Activated CD8-positive, alpha-beta memory T cell treated with anti-CD3 and anti-CD28 coated beads for 1 hour (primary cell): ENCODE results near the gene WFDC10A.
"Not testable (repeated sequence)": the region's sequence is repeated elsewhere in the genome, so short reads cannot be mapped to it uniquely, and the experiment has no call there.

Experiments used
- DNase-seq, 2 donors: peaks; one replicate each; pipeline ENCODE4 v3.0.0-alpha.2; 2020; ENCODE audit warnings: low read depth in 1 of 2; ENCODE audit errors: extremely low read depth in 1 of 2

The WFDC10A gene

DNA sequence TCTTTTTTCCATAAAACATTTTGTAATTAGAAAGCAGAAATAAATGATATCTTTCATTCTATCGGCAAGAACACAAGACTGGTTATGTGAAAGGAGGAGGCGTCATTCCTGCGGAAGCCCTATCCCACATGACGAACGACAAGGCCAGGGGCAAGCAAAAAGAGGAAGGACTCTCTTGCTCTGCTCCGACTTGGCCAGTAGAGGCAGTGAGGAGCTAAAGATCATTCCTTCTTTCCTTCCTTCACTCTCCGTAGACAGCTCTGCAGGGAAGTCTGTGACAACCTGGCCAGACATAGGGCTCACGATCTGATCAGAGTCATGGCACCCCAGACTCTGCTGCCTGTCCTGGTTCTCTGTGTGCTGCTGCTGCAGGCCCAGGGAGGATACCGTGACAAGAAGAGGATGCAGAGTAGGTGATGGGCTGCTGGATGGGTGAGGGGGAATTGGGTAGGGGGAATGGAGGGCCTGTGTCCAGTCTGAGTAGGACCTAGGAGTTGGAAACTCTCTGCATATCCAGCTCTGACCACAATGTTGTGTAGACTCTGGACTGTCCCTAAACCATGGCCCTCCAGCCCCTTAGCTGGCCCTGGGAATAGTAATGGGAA, at the start of gene WFDC10A:
TSS of gene WFDC10A (plus strand) at position 244 of the 605 bp plus-strand sequence. CDS start at position 319, 75 bp downstream.
- DNase-seq, result no peak

DNA sequence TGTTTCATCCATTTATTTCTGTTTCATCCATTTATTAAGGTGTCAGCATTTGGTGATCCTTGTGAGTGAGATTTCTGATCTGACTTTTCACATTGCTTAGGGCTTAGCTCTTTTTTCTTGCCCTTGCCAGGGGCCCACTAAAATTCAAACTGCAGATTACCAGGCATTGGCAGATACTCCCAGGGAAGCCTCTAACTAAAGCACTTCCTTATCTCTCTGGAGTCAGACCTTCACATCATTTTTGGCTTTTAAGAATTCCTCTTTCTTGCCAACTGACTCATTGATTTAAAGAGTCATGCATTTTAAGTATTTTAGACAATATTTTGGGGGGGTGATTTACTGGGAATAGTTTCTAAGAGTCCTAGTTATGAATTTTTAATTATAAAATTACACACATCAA, 47.8 kb upstream of the WFDC10A start:
- no peak for DNase-seq

DNA sequence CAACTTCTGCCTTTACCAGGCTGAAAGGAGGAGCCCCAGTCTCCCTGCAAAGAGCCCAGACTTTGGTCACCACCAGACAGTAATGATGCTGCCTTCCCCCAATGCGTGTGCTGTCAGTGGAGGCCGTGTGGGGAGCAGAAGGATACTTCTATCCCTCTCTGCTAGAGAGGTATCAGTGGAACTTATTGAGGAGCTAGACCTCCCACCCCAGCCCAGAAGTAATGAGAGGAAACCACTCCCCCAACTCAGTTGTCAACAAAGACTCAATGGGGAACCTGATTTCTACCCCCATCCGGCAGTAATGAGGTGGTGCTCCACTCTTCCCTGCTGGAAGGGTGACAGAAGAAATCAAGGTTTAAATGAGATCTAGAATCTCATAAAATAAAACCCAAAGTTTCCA, 46.0 kb upstream of the WFDC10A start:
- no peak for DNase-seq

DNA sequence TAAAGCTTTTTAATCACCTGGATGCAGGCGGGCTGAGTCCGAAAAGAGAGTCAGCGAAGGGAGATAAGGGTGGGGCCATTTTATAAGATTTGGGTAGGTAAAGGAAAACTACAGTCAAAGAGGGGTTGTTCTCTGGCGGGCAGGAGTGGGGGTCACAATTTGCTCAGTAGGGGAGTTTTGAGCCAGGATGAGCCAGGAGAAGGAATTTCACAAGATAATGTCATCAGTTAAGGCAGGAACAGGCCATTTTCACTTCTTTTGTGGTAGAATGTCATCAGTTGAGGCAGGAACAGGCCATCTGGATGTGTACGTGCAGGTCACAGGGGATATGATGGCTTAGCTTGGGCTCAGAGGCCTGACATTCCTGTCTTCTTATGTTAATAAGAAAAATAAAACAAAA, 45.2 kb upstream of the WFDC10A start:
- DNase-seq, result not testable (repeated sequence)

DNA sequence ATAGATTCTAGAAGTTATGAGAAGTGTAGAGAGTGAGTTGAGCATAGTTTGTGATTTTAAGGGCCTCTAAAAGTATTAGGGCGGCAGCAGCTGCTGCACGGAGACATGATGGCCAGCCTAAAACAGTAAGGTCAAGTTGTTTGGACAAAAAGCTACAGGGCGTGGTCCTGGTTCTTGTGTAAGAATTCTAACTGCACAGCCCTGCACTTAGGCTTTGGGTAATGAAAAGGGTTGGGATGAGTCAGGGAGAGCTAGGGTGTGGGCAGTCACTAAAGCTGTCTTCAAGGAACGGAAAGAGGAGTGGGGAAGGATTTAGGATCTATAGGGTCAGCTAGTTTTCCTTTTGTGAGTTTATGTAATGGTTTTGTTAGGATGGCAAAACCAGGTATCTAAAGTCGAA, 43.6 kb upstream of the WFDC10A start:
- DNase-seq, result not testable (repeated sequence)

DNA sequence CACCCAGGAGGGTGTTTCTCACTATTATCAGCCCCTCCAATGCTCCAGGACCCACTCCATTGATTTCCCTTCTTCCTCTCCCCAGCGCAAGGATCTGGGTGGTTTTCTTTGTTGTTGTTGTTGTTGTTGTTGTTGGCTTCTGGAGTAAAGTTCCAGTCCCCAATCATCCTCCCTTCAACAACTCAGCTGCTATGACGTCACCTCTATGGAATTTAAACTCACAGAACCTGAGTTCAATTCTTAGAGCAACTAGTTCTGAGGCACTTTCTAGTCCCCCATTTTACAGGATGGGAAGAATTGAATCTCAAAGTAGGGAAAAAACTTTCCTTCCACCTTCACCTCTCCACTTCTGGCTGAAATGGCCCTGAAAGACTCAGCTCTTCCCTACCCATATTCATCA, 40.7 kb upstream of the WFDC10A start:
- DNase-seq, result no peak

DNA sequence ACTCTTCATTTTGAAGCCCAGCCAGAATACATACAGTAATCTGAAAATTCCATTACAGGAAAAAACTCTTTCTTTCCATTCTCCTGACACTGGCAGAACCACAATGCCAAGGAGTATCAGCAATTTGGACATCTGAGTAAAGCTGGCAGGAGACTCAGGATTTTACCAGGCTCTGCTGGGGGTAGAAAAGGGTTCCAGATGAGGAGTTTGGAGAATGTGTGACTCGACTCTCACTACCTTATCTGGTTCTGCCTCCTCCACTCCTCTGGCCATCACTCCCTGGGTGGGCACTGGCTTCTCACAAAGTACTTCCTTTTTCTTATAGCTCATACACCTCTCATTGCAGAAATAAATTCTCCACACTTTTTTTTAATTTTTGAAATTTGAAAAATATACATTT, 39.8 kb upstream of the WFDC10A start:
- DNase-seq, result no peak

DNA sequence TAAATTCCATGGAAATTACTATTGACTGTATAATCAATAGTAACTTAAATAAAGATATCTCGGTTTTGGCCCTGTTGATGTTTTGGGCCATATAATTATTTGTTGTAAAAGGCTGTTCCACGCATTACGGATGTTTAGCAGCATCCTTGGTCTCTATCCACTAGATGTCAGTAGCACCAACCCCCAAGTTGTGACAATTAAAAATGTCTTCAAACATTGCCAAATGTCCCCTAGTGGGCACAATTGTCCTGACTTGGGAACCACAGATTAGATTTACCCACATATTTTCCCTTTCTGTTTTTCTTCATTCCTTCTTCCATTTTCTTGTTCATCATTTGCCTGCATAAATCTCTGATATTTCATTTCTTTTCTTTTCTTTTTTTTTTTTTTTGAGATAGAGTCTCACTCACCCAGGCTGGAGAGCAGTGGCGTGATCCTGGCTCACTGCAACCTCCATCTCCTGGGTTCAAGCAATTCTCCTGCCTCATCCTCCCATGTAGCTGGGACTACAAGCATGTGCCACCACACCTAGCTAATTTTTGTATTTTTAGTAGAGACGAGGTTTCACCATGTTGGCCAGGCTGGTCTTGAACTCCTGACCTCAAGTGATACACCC, 36.9 kb upstream of the WFDC10A start:
- no peak for DNase-seq

DNA sequence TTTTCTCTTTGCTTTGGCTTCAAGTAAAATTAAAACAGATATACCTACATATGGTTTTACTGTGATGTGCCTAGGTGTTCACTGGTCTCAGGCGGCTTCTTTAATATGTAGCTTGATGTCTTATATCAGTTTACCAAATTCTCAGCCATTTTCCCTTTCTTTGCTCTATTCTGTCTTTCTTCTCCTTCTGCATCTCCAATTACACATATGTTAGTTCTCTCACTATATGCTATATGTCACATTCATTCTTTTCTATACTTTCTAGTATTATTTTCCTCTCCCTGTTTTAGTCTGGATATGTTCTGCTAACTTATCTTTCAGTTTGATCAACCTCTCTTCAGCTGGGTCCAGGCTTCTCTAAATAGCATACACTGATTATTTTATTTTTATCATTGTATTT, 36.0 kb upstream of the WFDC10A start:
- no peak for DNase-seq

DNA sequence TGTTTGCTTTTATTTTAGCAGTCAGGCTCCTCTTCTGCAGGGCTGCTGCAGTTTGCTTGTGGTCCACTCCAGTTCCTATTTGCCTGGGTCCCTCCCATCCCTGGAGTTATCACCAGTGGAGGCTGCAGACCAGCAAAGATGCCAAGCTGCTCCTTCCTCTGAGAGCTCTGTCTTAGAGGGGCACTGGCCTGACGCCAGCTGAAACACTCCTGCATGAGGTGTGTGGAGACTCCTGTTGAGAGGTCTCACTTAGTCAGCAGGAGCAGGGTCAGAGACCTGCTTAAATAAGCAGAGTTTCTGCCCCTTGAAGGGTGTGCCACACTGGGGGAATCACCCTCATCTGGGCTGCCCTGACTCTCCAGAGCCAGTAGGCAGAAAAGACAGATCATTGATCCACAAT, 34.3 kb upstream of the WFDC10A start:
- no peak for DNase-seq

DNA sequence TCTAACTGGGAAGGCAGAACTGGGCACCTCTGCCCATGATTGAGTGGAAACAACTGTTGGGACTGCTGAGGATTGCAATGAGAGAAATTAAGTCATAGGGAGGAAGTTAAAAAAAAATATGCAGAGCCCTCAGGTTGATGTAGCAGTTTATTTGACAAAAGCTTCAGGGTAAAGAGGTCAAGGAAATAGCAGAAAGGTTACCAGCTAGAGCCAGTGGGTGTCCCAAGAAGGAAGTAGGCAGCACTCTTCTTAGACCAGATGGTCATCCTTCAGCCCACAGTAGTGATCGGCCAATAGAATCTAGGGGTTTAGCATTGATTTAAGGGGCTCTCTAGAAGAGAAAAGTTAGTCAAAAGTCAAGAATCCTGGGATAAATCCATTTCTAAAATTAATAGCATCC, 21.7 kb upstream of the WFDC10A start:
- no peak for DNase-seq

DNA sequence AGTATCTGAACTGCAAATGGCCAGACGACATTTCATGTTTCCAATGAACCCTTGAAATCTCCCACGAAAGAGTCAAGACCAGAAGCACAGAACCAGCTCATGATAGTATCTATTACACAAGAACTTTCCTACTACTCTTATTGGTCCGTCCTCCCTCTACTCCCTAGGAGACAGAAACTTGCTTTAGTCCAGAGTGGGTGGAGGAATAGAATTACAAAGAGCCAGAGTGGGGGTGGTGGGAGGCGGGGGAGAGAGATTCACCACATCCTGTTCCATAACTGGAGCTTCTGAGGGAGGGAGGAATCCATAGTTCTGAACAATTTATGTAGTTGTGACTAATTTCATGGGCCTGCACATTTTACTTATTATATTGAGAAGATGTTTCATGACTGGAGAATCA, 18.5 kb upstream of the WFDC10A start:
- DNase-seq, result no peak

DNA sequence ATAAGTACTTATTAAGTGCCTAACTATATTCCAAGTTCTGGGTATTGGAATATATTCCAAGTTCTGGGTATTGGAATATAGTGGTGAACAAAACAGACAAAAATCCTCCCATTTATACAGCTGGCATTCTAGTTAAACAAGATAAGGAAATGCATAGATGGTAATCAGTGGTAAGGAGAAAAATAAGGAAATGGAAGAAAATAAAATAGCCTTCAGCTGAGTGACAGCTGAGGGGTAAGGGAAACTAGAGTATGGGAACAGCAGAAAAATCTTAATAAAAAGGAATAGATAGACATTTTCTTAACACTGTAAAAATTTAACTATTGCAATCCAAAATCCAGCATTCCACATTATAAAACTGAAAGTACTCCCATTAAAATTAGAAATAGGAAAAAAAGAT, 17.2 kb upstream of the WFDC10A start:
- no peak for DNase-seq

DNA sequence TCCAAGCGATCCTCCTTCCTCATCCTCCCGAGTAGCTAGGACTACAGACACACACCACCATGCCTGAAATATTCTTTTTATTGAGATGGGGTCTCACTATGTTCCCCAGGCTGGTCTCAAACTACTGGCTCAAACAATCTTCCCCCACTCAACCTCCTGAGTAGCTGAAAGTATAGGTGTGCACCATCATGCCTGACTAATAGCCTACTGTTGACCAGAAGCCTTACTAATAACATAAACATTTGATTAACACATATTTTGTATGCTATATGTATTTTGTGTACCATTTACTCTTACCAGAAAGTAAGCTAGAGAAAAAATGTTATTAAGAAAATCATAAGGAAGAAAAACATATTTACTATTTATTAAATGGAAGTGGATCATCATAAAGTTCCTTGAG, 11.9 kb upstream of the WFDC10A start:
- no peak for DNase-seq

DNA sequence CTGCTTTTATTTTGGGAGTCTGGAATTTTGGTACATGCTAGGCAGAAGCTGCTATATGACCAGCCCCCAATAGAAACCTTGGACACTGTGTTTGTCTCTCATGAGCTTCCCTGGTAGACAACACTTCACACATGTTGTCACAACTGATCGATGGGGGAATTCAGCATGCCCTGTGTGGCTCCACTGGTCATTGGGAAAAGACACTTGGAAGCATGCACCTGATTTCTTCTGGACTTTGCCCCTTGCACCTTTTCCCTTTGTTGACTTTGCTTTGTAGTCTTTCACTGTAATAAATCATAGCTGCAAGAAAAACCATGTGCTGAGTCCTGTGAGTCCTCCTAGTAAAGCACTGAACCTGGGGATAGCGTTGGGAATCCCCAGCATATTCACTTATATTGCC, 7.9 kb upstream of the WFDC10A start:
- no peak for DNase-seq

DNA sequence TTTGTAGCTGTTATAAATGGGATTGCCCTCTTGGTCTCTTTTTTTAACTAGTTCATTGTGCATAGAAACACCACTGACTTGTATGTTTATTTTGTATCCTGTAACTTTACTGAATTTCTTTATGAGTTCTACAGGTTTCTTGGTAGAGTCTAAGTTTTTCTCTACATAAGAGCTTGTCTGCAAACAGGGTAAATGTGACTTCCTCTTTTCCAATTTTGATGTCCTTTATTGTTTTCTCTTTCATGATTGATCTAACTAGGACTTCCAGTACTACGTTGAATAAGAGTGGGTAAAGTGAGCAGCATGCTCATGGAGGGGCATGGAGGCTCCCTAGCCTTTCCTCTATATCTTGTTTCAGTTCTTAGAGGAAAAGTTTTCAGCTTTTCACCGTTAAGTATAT, 3.0 kb upstream of the WFDC10A start:
- no peak for DNase-seq

DNA sequence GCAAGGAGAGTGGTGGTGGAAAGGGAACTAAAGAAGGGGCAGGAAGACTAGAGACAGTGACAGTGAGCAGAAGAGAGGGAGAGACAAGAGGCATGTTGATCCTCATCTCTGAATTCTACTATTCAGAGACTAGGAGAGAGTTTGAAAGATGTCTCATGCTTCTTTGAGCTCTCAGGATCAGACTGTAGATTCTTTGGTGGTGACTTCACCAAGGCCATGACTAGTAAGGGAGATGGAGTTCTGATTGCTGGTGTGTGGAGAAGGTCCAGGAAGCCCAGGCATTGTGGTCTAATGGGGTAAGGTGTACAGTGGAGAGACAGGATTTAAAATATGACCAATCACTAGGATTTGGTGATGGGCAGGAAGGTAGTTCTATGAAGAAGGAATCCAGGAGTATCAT, 832 bp downstream of the WFDC10A start:
- DNase-seq, result no peak

DNA sequence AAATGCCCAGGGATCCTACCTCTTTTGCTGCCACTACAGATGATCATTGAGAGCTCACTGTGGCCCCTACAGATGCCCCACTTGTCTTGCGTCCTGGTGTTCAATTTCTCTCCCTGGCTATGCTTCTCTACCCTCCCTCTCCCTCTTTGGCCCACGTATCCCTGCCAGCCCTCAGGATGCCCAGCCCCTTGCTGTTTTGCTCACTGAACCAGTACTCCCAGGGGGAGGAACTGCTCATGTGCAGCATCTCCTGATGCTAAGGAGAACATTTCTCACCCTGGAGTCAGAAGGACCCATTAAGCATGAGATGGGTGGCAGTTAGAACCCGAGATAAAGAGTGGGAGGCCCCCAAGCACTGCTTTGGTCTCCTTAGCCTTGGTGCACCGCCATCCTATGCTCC, 1.6 kb downstream of the WFDC10A start, which contains the start of gene WFDC9:
TSS of gene WFDC9 (minus strand) at position 101 of the 400 bp plus-strand sequence. CDS start 21,103 bp downstream, outside the sequence.
- DNase-seq, result no peak

DNA sequence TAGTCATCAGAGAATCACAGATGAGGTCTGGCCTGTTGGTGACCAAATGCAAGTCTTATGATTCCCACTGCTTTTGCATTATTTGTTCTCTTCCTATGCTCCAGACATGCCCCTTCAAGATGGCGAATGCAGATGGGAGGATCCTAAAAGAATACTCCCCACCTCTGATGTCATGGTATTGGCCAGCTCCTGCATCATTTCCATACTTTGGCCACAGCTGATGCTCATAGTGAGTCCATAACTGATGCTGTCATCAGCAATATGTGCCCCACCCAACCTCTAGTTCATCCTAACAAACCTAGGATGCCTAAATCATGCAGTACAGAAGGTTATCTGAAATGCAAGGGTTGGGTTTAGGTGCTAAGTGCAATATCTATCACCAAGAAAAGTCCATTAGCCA, 7.0 kb downstream of the WFDC10A start:
- no peak for DNase-seq

DNA sequence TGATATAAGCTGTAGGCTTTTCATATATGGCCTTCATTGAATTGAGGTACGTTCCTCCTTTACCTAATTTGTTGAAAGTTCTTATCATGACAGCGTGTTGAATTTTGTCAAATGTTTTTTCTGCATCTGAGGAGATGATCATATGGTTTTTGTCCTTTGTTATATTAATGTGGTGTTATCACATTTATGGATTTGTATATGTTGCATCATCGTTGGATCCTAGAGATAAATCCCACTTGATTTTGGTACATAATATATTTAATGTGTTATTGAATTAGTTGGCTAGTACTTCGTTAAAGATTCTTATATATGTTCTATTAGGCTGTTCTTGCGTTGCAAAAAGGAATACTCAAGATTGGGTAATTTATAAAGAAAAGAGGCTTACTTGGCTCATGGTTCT, 10.1 kb downstream of the WFDC10A start:
- no peak for DNase-seq

DNA sequence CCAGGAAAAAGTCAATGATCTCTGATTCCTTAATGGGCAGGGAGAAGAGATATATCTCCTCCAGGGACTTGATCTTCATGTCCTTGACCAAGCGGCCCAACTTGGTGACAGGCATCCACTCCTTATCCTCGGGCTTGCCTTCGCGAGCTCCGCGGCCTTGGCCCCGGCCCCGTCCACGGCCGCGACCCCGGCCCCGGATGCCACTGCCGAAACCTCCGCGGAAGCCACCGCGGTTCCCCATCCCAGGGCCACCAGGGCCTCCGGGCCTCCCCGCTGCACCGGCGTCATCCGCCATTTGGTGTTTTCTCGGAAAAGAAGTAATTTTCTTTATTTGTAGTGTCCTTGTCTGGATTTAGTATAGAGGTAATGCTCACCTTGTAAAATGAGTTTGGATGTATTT, 11.5 kb downstream of the WFDC10A start:
- DNase-seq, result not testable (repeated sequence)

DNA sequence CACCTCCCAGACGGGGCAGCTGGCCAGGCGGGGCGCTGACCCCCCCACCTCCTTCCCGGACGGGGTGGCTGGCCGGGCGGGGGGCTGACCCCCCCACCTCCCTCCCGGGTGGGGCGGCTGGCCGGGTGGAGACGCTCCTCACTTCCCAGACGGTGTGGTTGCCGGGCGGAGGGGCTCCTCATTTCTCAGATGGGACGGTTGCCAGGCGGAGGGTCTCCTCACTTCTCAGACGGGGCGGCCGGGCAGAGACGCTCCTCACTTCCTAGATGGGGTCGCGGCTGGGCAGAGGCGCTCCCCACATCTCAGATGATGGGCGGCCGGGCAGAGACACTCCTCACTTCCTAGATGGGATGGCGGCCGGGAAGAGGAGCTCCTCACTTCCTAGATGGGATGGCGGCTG, 16.3 kb downstream of the WFDC10A start:
- not testable (repeated sequence) for DNase-seq

DNA sequence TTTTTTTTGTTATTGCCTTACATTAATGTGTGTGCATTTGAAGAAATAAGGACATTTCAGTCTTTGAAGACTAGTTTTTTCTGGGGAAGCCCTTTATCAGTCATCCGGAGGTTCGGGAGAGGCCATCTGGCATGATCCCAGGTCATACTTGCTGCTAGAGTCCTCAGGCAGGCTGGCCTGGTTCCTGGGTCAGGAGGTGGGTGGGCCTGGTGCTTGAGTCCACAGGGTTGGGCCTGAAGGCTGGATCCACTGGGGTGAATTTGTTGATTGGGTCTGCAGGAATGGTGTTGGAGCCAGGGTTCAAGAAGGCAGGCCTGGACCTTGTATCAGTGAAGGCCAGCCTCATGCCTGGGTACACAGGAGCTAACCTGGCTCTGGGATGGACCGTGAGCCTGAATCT, 17.3 kb downstream of the WFDC10A start:
- DNase-seq, result no peak
